AG04450 (cell line): ENCODE results near the gene IQCK. TPM values are rescaled to one million over a fixed set of nuclear protein-coding genes. Genes with fewer than 3 reads are reported as not detected.

ENCODE experiments used
- CTCF ChIA-PET: fragments of 300-600, 350-600 bp; formaldehyde crosslinking; extraction: SDS; loops from one replicate; lab custom pipeline; 2022; ENCODE audit warnings: antibody characterized with exemption, inconsistent platforms; lab: Charles Lee
- POLR2A ChIA-PET: fragments of 350-600 bp; formaldehyde crosslinking; extraction: SDS; loops from one replicate; lab custom pipeline; 2021; ENCODE audit warnings: antibody characterized with exemption, inconsistent platforms; lab: Yijun Ruan, JAX
- DNase-seq: peaks from one replicate; pipeline ENCODE4 v3.0.0-alpha.2; 2011; ENCODE audit warnings: low read depth, low spot score
- H3K27ac ChIP-seq: one replicate; pipeline ENCODE4 v1.5.1; 2012; ENCODE audit warnings: low read depth, low read length, control low read depth
- H3K27me3 ChIP-seq: one replicate; pipeline ENCODE4 v1.6.0; 2012; ENCODE audit warnings: low read length; ENCODE audit not compliant: control insufficient read depth, insufficient read depth
- H3K4me3 ChIP-seq: 2 replicates; pipeline ENCODE4 v1.5.1; 2011; ENCODE audit warnings: mild to moderate bottlenecking, low read depth, low read length, control low read depth
- H3K9me3 ChIP-seq: 2 replicates; pipeline ENCODE4 v1.5.1; 2012; ENCODE audit warnings: low read length; ENCODE audit not compliant: control insufficient read depth, insufficient read depth
- CTCF ChIP-seq: IDR thresholded peaks from 2 replicates; pipeline ENCODE4 v1.5.1; 2011; ENCODE audit warnings: low read depth, low read length, control low read depth, inconsistent platforms
- polyA plus RNA-seq: library from polyadenylated mRNA; depleted of rRNA; stranded (reverse); fragments of >200 nt; gene quantifications from 2 replicates; pipeline ENCODE4 v1.2.3, GENCODE V29; 2011

Gene IQCK
- polyA plus RNA-seq, 1 experiment: 18.0 TPM

DNA sequence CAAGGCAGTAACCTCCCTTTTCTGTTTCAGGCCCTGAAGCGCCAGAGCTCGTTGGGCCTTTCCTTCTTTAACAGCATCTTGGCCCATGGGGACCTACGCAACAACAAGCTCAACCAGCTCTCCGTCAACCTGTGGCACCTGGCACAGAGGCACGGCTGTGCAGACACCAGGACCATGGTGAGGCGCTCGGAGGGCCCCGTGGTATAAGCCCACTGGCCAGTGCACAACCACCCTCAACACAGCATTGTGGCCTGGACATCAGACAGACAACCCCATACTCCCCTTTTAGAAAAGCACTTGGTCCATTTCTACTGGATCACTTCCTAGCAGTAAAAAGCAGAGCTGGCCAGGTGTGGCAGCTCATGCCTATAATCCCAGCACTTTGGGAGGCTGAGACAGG is 18.6 kb upstream of the IQCK start:
- Histone ChIP-seq H3K27ac (peak overlapping the region; percentile 31), H3K9me3 (no peaks in the 10 kb centered on the region; the same call in 1 of the 2 replicates), H3K27me3 (no peaks in the 10 kb centered on the region), H3K4me3 (no peak overlapping the region)
- no peak for TF ChIP-seq CTCF
- ChIA-PET POLR2A (no interaction called here), CTCF (interaction anchor here (0.6 to 2.2 kb wide), 2 partner anchors 101 to 208 kb away, joined by 3 to 5 read pairs; no protein-coding TSS in a partner anchor)
- DNase-seq: no peak

DNA sequence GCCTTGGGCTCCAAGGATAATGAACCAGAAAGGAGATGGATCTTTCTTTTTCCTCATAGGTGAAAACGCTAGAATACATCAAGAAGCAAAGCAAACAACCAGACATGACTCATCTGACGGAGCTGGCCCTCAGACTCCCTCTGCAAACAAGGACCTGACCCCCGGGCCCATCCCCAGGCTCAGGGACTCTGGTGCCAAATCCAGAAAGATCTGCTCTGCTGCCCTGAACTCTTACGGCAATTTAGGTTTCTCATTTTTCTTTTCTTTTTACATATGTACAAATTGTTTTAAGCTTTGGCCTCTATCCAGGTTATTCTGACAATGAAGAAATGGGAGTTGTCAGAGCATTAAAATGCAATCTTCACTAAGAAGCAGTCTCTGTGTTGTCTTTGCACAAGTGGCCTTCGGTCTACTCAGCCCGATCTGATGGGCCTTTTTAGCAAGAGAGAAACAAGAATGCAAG is 17.7 kb upstream of the IQCK start:
- no peak for DNase-seq
- POLR2A ChIA-PET: interaction anchor here (0.6 kb wide), 1 partner anchor 19 kb away, joined by 4 read pairs; no protein-coding TSS in a partner anchor

GRCh38 chr16:19701091-19701490 is 17.0 kb upstream of the IQCK start:
- Histone ChIP-seq H3K4me3 (no peak overlapping the region), H3K27me3 (no peaks in the 10 kb centered on the region), H3K9me3 (peaks cover 8% of the 10 kb centered on the region; the same call in 1 of the 2 replicates), H3K27ac (peak overlapping the region; percentile 24)
- TF ChIP-seq CTCF: no peak
- DNase-seq: no peak
- ChIA-PET POLR2A (no interaction called here), CTCF (interaction anchor here (1.6 kb wide), 1 partner anchor 186 kb away, joined by 5 read pairs; no protein-coding TSS in a partner anchor)

More for the DNA sequence above, 17.7 kb upstream of the IQCK start:
- H3K27ac ChIP-seq: peak overlapping the region; percentile 31
- no peak overlapping the region for H3K4me3 ChIP-seq
- CTCF ChIA-PET: interaction anchor here (1.6 to 2.2 kb wide), 2 partner anchors 186 to 207 kb away, joined by 5 read pairs; no protein-coding TSS in a partner anchor
- peaks cover 8% of the 10 kb centered on the region; the same call in 1 of the 2 replicates for H3K9me3 ChIP-seq
- H3K27me3 ChIP-seq: no peaks in the 10 kb centered on the region
- no peak for TF ChIP-seq CTCF

- POLR2A ChIA-PET: no interaction called here
- CTCF ChIA-PET: interaction anchor here (0.6 to 1.5 kb wide), 2 partner anchors 12 to 102 kb away, joined by 5 to 6 read pairs; no protein-coding TSS in a partner anchor
These were observed 14.7 kb upstream of the IQCK start for GRCh38 chr16:19703172-19703889.

More at GRCh38 chr16:19703172-19703889, 14.7 kb upstream of the IQCK start:
- Histone ChIP-seq H3K27ac (no peak overlapping the region), H3K27me3 (no peaks in the 10 kb centered on the region), H3K4me3 (no peak overlapping the region), H3K9me3 (peaks cover 8% of the 10 kb centered on the region; the same call in 1 of the 2 replicates)
- no peak for TF ChIP-seq CTCF
- DNase-seq: no peak
